Left colon (tissue), 2 donors: ENCODE data around the gene ABLIM2. TPM values are rescaled to one million over a fixed set of nuclear protein-coding genes. Genes with fewer than 3 reads are reported as not detected.

Source experiments
- ATAC-seq: fragments of 200-7000 bp; cut with Tn5 transposase; one replicate; pipeline ENCODE4 v1.9.1; 2020; ENCODE audit warnings: mild to moderate bottlenecking, moderate library complexity
- DNase-seq, 2 donors: peaks; one replicate each; pipeline ENCODE4 v3.0.0-alpha.2; 2020
- intact Hi-C, 2 donors: fragments of 100-400 bp; cut with DNase I in 1 of 2; cut with micrococcal nuclease in 1 of 2; formaldehyde crosslinking; loops; one replicate each; pipeline versions ENCODE4 v1.11.2 to v1.14.0; 2022; cut with DNase I, micrococcal nuclease
- total RNA-seq, 2 donors: library from RNA; stranded (reverse); fragmentation: NEBNext Ultra II Directional; extraction: Animal tissue kit (Norgen Biotek cat#: 25700); gene quantifications; one replicate each; pipeline ENCODE4 v1.2.1, GENCODE V29; 2021
- donor health status: DM: no; HTN: no; CAD: no.
- donor health status: DM: yes; HTN: yes; CAD: no.

ABLIM2 gene
- total RNA-seq, 2 donors from 2014 or later: 18.7 to 24.4 TPM

DNA sequence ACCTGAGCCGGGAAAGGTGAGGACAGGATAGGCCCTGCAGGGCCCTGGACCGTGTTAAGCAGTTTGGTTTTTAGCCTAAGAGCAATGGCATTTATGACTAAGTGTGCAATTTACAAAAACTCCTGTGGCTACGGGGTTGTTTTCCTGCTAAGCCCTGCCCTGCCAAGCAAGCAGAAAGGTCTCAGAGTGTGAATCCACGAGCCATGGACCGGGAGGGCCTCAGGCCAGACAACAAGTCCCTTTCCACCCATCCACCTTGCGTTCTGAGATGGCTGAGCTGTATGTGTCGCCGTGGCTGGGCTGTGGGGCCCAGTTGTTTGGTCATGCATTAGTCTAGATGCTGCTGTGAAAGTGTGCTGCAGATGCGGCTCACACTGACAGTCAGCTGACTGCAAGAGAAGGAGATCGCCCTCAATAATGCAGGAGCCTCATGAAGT lies 185.1 kb downstream of the ABLIM2 start:
- intact Hi-C loops: no loop called here
- DNase-seq (no peak), ATAC-seq (no peak)

DNA sequence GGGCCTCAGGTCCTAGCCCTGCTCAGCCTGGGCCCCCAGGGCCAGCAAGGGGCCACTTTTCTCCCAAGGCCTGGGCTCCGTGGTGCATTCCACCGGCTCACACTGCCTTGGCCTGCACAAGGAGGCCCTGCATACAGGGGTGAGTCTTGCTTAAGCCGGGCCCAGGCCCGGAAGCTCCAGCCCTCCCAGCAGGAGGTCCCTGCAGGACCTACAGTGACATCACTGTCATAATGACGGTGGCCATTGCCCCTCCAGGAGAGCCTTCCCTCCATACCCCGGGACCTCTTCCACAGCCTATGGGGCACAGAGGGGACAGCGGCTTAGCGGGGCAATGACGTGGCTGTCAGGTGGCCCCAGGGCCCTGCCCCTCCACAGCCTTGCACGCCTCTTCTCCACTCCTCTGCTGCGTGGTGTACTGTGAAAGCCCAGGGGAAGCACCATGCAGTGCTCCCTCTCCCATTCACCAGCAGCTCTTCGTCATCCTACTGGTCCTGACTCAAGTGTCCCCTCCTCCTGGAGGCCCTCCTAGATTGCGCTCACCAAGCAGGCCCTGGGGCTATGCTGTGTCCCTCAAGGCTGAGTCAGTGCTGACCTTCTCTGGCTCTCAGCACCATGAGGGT lies 186.6 kb downstream of the ABLIM2 start:
- ATAC-seq (peak; percentile 31), DNase-seq (peak in 1 of 2 donors; percentile 47)
- intact Hi-C loops: no loop called here

DNA sequence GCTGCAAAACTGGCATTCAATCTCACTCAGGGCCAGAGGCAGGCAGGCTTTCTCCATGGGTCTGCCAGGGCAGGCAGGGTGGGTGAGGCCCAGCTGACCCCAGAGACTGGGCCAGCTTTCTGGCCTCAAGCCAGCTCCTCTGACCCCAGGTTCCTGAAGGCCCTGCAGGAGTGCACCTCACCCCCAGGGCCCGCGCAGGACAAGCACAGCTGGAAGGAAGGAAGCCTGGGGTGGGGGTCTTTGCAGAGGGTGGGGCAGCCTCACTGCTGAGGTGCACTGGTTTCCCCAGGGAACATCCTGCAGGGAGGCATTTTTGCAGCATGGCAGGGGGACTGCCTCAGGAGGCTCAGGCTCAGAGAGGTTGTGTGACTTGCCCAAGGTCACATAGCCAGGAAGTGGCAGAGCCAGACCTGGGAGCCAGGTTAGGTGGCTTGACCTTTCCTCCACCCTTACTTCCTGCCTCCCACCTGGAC lies 187.4 kb downstream of the ABLIM2 start:
- ATAC-seq (peak; percentile 18), DNase-seq (peak; percentile 46 to 49)
- intact Hi-C loops: no loop called here

DNA sequence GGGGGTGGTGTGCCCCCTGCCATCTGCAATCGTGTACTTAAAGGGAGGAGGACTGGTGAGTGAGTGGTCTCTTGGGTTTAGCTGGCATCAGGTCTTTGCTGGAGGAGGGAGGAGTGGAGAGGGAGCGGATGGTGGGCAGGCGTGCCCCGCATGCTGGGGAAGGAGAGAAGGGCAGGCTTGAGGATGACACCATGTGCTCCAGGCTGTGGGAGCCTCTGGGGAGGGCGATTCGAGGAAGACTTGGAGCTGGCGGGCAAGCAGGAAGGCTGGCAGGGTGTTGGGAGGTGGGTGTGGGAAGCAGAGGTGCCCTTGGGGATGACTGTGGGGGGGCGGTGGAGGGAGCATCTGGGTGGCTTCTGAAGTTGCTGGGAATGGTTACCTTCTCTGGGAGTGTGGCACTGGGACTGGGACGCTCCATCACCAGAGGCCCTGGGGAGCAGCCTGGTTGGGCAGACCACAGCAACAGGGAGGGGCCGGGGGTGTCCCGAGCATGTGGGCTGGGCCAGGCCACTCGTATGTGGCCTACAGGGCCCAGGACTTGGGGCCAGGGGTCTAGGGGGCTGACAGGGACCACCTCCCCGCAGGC lies 188.2 kb downstream of the ABLIM2 start:
- peak; percentile 50 for ATAC-seq
- intact Hi-C loops: no loop called here
- DNase-seq: peak; percentile 67 to 81

DNA sequence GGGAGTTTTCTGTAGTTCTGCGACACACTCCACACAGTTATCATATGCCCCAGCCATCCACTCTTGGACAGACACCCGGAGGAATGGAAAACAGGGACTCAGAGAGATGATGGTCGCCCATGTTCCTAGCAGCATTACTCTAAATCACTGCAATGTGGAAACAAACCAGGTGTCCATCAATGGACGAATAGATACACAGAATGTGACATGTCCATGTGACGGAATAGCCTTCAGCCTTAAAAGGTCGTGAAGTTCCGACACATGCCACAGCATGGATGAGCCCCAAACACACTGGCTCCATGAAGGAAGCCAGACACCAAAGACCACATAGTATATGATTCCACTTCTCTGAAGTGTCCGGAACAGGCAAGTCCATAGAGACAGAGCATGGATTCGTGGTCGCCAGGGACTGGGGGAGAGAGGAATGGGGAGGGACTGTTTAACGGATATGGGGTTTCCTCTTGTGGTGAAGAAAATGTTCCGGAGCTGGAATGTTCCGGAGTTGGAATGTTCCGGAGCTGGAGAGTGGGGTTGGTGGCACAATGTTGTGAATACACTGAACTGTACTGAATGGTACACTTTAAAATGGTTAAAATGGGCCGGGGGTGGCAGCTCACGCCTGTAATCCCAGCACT lies 190.2 kb downstream of the ABLIM2 start:
- DNase-seq: no peak
- no peak for ATAC-seq
- intact Hi-C loops: no loop called here

DNA sequence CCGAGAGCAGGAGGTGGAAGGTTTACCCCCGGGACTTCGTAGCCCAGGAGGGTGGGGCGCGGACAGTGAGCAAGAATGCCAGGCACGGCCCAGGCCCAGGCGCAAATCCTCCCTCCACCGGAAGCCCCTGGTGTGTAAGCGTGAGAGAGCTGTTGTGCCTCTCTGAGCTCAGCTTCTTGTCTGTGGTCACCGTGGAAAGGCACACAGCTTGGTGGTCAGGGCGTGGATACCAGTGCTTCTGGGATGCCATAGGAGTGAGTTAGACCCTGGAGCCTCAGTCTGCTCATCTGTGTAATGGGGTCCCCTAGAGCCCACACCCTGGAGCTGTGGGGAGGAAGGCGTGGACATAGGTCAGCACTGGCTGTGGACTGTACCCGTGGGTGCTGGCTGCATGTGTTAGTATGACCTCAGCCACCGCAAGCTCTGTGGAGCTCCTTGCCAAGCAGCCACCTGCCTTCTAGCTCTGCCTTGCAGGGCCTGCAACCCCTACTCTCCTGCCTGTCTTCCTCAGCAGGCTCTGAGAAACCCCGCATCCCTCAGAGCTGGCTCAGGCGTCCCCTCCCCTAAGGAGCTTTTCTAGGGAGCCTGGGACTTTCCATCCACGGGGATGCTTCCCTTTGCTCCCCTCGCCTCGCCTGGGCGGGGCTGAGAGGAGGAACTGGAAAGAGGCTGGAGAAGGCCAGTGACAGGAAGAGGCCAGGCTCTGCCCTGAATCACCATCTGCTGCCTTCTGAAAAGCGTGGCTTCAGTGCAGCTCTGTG lies 190.9 kb downstream of the ABLIM2 start:
- intact Hi-C loops: no loop called here
- DNase-seq: peak; percentile 58 to 60
- ATAC-seq: no peak

DNA sequence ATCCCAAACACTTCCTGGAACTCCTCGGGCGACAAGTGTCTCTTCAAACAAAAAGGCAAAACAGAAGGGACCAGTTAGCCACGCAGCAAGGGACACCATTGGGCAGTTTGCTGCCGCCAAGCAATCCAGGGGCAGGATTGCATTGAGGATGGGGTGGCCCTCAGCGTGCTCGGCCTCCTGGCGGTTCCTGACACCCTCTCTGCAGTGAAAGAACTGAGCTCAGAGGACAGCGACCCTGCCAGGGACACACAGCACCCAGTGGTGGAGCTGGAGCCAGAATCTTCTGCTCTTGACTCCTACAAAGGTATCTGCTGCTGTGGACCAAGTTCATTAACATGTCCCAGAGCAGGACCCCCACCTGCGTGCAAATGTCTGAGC lies 191.6 kb downstream of the ABLIM2 start:
- DNase-seq (no peak), ATAC-seq (no peak)
- intact Hi-C loops: no loop called here

DNA sequence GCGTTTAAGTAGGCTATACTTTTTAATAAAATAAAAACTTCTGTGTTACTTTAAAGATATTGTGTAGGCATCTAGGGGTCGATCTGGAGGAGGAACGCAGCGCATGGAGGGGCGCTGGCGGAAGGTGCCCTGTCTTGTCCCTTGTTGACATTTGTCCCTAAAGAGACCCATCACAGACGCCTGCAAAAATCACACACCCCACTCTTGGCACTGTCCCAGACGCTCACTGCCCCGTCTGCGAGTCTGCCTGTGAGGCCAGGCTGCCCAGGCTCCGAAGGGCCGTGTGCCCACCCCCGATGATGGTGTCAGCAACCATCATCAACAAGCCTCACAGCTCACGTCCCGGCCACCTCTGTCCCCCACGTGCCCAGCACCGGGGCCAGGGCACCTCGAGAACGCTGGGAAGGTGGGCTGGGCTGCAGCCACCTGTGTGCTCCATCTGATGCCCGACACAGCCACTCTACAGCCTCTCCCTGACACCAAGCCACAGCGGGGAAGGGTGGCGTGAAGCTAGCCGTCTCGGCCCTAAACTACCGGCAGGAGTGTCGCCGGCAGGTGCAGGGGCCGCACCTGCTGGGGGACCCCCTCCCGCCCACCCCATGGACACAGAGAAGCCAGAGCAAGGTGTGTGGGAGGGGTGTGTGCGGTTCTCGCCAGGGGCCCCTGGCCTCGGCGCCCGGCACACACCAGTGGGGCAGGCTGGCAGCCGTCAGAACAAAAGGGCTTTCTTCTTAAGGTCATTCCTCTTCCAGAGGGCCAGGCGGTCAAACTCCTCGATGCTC lies 192.1 kb downstream of the ABLIM2 start:
- intact Hi-C loops: no loop called here
- ATAC-seq (no peak), DNase-seq (no peak)

DNA sequence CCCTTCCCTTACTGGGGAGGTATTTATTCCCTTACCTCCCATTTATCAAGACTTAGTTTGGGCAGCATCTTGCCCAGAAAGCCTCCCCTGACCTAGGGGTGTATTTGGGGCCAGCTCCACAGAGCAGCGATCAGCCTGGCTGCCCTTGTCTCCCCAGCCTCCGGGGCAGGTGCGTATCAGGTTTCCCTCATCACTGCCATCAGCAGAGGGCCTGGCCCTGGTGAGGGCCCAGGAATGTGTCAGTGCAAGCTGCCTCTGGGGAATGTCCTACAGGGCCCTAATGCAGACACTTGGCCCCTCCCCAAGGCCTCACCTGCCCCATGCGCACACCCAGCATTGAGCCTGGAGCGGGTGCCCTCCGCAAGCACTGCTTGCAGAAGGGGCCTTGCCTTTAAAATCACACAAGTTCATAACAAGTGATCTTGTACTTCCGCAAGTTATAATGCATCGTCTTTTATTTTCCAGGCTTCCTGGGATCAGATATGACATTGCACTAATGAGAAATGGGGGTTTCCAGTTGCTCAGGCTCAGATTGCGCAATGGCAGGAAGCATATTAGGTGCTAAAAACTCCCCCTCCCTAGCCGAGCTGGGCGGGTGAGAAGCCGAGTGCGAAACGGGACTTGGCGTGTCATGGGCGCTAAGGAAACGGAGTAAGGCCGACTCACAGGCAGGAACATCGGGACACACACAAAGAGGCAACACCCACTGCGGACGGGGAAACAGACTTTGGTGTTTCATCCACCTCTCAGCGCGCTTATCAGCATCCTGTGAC lies 193.5 kb downstream of the ABLIM2 start:
- ATAC-seq (no peak), DNase-seq (peak in 1 of 2 donors; percentile 46)
- intact Hi-C loops: no loop called here

DNA sequence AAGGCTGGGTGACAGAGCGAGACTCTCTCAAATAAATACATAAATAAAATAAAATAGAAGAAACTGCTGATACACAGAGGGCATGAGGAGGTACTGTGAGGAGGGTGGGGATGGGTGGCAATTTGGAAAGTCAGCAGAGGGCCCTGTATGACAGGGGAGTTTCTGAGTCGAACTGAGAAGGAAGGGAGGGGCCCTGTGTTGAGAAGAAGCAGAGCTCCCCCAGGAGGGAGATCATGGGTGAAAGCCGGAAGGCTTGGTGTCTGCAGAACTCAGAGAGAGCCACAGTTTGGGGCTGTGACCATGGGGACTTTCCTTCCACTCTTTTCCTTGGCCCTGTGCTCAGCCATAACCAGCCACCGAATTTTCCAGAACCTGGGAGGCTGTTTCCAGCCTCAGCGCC lies 194.2 kb downstream of the ABLIM2 start:
- ATAC-seq: no peak
- intact Hi-C loops: no loop called here
- DNase-seq: no peak

DNA sequence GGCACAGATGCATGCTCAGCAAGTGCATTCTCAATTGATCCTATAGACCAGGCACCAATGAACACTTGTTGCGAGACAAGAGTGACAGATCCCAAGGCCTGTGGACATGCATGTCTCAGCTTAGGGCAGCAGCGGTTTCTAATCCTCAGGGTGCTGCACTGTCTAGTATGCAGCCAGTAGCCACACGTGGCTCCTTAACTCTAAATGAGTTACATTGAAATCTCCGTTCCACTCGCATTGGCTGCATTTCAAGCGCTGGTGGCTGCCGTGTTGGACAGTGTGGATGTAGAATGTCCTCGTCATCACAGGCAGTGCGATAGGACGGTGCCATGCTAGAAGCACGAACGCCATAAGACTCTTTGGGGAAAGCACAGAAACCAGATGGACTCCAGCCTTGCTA lies 194.9 kb downstream of the ABLIM2 start:
- DNase-seq (no peak), ATAC-seq (no peak)
- intact Hi-C loops: no loop called here

DNA sequence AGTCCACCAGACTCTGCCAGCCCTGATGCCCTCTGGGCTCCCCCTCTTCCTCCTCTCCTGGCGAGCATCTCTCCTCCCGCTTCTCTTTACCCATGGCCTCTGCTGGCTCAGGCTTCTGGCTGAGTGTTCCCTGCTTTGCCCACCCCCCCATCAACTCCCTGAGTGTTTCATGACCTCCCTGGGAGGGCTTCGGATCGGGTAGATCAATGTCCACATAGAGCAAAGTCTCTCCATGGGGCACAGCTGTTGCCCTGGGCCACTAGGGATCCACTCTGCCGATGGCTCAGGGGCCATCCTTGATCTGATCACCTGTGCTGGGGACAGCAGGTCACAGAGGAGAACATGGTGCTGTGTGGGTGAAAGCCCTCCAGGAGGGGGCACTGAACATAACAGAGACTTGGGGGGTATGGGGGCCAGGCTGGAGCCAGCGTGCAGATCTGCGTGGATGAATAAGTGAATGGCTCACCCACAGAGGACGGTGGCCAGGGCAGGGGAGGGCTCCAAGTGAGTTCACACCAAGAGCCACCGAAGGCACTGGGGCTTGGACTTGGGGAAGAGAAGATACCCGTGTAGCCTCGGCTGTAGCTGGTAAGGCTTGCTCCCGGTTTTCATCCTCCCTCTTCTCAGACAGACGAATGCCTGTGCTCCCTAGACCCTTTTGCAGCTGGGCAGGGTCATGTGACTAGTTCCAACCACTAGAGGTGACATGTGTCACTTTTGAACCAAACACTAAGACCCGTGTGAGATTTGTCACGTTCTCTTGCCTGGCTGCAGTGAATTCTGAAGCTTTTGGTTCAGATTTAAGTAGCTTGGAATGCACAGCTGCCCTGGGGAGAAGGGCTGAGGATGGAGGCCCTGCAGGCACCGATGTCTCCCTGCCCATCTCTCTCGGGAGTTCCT lies 195.8 kb downstream of the ABLIM2 start:
- no peak for DNase-seq
- intact Hi-C loops: no loop called here
- no peak for ATAC-seq

DNA sequence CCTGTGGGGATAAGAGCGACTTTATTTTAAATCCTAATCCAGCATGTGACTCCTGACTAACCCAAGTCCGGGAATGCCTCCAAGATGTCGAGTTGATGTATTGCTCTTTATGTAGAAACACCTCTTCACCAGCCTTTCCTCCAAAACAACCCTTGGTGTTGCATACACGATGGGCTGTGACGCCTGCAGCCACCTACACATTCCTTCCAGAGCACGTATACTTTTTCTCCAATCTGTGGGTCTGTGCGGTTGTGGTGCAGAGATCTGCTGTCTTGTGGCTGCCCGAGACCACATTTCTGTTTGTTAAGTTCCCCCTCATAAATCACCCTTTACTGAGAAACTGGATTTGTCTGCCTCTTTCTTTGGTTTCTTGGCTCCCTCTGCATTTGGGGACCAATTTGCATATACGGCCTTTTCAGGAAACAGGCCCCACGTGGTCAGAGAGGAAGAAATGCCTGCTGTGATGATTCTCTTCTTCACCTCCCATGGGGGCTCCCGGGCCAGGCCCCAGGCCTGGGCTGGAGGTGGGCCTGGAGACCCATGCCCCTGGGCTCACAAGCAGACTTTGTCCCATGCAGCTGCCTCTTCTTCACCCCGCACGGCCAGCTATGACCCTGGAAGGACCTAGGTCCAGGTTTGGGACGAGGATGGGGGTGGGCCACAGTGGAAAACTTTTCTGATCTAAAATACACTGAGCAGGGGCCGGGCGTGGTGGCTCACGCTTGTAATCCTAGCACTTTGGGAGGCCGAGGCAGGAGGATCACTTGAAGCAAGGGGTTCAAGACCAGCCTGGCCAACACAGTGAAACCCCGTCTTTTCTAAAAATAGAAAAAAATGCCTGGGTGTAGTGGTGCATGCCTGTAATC lies 197.6 kb downstream of the ABLIM2 start:
- intact Hi-C loops: no loop called here

DNA sequence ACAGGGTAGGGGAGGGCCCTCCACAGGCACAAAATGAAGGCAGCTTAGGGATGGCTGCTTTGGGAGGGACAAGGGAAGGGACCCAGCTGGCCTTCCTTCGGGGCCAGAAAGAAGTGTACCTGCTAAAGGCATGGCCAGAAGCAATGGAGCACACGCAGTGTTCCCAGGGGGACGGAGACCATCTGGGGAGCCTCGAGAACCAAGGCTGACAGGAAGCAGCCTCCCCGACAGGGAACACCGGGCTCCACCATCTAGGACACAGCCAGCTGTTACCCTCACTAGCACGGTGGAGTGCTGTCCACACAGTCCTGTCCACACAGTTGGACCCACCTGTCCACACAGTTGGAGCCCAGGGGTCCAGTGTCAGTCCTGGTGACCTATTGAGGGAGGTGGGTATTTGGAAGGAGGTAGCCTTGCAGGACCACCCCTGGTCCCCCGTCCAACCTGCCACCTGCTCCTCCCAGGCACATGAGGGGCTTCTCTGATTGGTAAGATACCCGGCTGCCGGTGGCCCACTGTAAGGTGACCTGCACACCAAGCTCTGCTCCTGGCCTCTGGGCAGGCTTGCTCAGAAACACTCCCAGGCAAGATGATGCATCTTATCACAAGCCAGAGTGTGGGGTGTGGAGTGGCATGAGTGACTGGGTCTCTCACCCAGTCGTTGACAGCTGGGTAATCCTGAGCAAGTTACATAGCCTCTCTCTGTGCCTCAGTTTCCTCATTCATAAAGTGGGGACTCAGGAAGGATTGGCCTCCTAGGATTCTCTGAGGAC lies 198.4 kb downstream of the ABLIM2 start:
- ATAC-seq (no peak), DNase-seq (no peak)
- intact Hi-C loops: no loop called here

More for the DNA sequence above, 197.6 kb downstream of the ABLIM2 start:
- no peak for ATAC-seq
- peak in 1 of 2 donors; percentile 70 for DNase-seq

DNA sequence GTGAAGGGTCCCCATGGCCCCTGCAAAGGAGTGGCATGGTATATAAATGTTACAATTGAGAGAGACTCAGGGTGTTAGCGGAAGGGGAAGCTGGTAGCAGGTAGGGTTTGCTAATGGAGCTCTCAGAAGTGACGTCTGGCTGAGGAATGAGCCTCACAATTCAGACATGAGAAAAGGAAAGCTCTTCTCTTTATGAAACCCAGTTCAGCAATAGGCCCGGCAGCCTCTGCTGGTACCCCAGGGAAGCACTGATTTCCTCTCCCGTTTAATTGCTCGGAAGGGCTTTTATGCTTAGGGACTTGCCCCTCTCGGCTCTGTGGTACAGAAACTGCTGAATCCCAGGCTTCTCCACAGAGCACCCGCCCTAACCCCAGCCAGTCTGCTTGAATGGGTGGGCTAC lies 199.5 kb downstream of the ABLIM2 start:
- intact Hi-C loops: no loop called here
- DNase-seq (no peak), ATAC-seq (no peak)
